T-helper 17 cell (primary cell): ENCODE data around the gene NOTCH1. TPM values are rescaled to one million over a fixed set of nuclear protein-coding genes. Genes with fewer than 3 reads are reported as not detected.

Experiments used
- ATAC-seq: fragments of 150-1000 bp; cut with Tn5 transposase; 2 replicates; pipeline ENCODE4 v1.10.0; 2021; ENCODE audit warnings: mild to moderate bottlenecking, moderate library complexity
- DNase-seq, 3 donors: peaks; one replicate each; pipeline versions ENCODE4 v3.0.0 to v3.0.0-alpha.2; 2020 to 2021
- H3K9me3 ChIP-seq: one replicate; pipeline ENCODE4 v1.7.0; 2013; ENCODE audit warnings: low read length, mild to moderate bottlenecking; ENCODE audit not compliant: control insufficient read depth, poor library complexity, severe bottlenecking
- H3K27ac Mint-ChIP-seq: one replicate; pipeline ENCODE4 v1.8.0; 2022; ENCODE audit warnings: mild to moderate bottlenecking, moderate library complexity, mixed read lengths
- H3K27me3 Mint-ChIP-seq: one replicate; pipeline ENCODE4 v1.8.0; 2022; ENCODE audit warnings: mixed read lengths
- H3K36me3 Mint-ChIP-seq: one replicate; pipeline ENCODE4 v1.8.0; 2022; ENCODE audit warnings: low read depth, mixed read lengths
- H3K4me1 Mint-ChIP-seq: one replicate; pipeline ENCODE4 v1.8.0; 2022; ENCODE audit warnings: mild to moderate bottlenecking, mixed read lengths
- H3K4me3 Mint-ChIP-seq: one replicate; pipeline ENCODE4 v1.8.0; 2022; ENCODE audit warnings: mild to moderate bottlenecking, moderate library complexity, mixed read lengths
- total RNA-seq, 4 donors: library from RNA in 2 of 4; stranded (reverse) in 2 of 4; gene quantifications; one replicate each; pipeline ENCODE4 v1.2.3 and lab custom pipeline; 2022 to 2026

Gene NOTCH1
- total RNA-seq, 2 donors from 2014 or later, result 31.7 to 37.5 TPM

DNA sequence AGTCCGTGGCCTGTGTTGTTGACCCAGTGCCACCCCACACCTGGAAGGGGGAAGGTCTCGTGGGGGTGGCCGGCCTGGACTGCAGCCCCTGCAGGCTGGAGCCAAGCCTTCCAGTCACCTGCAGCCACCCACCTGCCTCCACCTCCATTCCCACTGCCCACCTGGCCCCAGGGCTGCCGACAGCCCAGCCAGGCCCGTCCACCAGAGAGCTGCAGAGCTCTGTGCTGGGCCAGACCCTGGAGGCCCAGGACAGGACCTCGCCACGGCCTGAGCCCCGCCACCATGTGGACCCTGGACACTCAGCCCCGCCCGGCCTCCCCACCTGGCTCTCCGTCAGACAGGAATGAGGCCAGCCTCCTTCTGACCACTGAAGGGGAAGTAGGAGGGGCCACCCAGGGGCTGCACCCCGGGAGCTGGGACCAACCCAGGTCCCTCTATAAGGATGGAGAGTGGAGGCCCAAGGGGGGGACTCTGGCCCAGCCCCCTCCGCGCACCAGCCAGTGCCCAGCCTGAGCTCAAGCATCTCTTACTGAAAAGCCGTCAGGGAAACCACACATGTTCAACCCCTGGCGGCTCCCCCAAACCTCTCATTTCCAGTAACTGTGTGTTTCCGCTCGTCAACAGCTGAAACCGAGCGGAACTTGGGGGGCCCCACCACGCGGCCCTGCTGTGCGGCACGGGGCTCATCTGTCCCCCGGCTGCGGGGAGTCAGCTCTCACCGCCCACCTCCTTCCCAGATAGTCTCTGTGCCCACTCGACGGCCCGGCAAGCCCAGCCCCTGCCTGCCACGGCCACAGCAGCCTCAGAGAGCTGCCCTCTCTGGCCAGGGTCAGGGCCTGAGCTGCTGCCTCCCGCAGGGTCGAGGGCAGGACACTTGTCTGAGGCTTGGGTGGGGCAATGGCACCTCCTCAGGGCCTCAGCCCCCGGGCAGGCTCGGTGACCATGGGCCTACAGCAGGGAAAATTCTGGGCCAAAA lies 12.8 kb downstream of the NOTCH1 start:
- ATAC-seq (peak; percentile 78), DNase-seq (peak in 2 of 3 donors; percentile 47 to 49)
- peak overlapping the region; percentile 83 for H3K27ac Mint-ChIP-seq
- no peaks in the 10 kb centered on the region for H3K27me3 Mint-ChIP-seq
- no peaks in the 10 kb centered on the region for H3K36me3 Mint-ChIP-seq
- peaks cover 31% of the 10 kb centered on the region for H3K4me1 Mint-ChIP-seq
- H3K9me3 ChIP-seq, result no peaks in the 10 kb centered on the region
- peak overlapping the region; percentile 81 for H3K4me3 Mint-ChIP-seq

DNA sequence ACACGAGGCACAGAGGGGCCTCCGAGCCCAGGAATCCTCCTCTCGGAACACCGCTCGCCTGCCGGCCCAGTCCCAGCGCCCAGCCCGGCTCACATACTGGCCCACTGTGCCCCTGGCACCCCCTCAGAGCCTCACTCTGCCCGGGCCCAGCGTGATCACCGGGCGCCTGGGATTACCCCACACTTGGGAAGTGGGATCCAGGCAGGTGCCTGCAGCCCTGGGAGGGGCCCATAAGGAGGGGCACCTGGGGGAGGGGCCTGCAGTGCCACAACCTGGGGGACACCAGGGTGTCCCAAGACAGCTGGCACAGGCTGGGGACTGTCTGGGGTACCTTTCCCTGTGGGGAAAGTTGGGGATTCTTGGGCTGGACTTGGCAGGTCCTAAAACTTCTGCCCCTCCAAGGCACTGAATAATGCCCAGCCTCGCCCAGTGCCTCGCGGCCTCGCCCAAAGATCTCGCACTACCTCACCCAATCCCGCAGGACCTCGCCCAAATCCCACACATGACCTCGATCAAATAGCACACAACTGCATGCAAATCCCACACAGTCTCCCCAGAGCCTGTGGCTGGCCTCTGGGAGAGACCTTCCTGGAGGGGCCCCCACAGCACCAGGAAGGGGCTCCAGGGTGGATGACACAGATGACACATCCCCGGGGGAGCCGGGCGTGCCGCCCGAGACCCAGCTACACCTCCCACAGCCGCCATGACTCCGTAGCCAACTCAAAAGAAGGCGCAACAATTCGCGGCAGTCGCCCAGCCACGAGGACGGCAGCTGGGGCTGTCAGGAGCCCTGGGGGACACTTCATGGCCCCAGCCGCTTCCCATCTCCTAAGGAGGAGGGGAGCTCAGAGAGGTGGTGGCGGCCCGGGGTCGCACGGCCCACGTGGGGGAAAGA lies 13.7 kb downstream of the NOTCH1 start:
- H3K9me3 ChIP-seq, result no peaks in the 10 kb centered on the region
- H3K27ac Mint-ChIP-seq, result peak overlapping the region; percentile 83
- DNase-seq (no peak), ATAC-seq (no peak)
- no peaks in the 10 kb centered on the region for H3K36me3 Mint-ChIP-seq
- no peaks in the 10 kb centered on the region for H3K27me3 Mint-ChIP-seq
- H3K4me1 Mint-ChIP-seq, result peaks cover 26% of the 10 kb centered on the region
- peak overlapping the region; percentile 73 for H3K4me3 Mint-ChIP-seq

DNA sequence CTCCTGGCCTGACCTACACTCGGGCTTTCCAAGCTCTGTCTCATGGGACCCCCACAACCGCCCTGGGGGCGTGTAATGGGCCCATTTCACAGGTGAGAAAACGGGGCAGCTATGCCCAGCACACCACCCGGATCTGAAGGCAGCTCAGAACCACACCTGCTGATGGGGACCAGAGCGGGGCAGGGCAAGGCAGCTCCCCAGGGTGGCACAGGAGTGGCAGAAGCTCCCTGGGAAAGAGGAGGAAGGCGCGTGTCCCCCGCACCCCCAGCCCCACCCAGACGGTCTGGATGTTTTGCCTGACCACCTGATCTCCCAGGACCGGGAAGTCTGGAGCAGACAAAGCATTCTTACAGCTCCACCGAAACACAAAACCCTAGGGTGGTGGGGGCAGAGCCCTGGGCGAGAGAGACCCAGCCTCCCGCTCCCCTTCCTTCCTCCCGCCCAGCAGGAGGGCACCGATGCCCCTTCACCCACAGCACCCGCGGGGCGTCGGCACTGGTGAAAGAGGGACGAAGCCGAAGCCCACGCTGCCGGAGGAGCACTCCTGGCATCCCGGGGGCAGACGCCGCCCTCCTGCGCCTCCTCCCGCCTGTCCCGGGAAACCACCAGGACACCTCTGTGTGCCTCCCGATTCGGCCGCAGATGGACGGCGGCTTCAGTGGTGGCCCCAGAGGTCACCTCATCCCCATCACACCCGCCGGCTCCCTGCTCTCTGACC lies 14.5 kb downstream of the NOTCH1 start:
- no peaks in the 10 kb centered on the region for H3K9me3 ChIP-seq
- Mint-ChIP-seq H3K27me3 (no peaks in the 10 kb centered on the region), H3K36me3 (no peaks in the 10 kb centered on the region), H3K4me3 (peak overlapping the region; percentile 60), H3K27ac (peak overlapping the region; percentile 74), H3K4me1 (peaks cover 25% of the 10 kb centered on the region)
- DNase-seq (no peak), ATAC-seq (no peak)

DNA sequence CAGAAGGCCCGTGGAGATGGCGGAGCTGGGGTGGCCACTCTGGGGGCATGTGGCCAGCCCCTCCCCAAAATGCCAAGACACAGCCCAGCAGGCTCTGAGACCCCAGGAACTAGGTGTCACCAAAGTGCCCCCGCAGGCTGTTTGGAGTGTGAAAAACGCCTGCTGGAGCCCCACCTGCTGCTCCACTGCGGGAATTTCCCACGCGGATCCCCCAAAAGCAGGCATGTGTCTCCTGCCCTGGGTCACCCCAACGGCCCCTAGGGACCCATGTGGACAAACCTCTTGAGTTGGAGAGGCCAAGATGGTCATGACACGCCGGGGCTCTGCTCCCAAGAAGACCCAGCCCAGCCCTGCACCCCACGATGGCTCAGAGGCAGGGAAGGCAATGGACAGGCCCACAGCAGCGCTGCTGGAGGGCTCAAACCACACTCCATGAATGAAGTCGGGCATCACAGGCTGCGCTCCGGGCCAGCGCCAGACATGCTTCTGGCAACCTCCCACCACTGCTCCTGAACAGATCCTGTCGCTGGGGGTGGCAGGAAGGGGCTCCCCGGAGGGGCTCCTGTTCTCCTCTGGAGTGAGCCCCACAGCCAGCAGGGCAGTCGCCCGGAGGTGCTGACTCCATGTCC lies 15.3 kb downstream of the NOTCH1 start:
- H3K27me3 Mint-ChIP-seq, result no peaks in the 10 kb centered on the region
- peak overlapping the region; percentile 74 for H3K27ac Mint-ChIP-seq
- H3K4me1 Mint-ChIP-seq, result peaks cover 23% of the 10 kb centered on the region
- H3K9me3 ChIP-seq, result no peaks in the 10 kb centered on the region
- DNase-seq, result no peak
- H3K36me3 Mint-ChIP-seq, result no peaks in the 10 kb centered on the region
- H3K4me3 Mint-ChIP-seq, result peak overlapping the region; percentile 60
- no peak for ATAC-seq

DNA sequence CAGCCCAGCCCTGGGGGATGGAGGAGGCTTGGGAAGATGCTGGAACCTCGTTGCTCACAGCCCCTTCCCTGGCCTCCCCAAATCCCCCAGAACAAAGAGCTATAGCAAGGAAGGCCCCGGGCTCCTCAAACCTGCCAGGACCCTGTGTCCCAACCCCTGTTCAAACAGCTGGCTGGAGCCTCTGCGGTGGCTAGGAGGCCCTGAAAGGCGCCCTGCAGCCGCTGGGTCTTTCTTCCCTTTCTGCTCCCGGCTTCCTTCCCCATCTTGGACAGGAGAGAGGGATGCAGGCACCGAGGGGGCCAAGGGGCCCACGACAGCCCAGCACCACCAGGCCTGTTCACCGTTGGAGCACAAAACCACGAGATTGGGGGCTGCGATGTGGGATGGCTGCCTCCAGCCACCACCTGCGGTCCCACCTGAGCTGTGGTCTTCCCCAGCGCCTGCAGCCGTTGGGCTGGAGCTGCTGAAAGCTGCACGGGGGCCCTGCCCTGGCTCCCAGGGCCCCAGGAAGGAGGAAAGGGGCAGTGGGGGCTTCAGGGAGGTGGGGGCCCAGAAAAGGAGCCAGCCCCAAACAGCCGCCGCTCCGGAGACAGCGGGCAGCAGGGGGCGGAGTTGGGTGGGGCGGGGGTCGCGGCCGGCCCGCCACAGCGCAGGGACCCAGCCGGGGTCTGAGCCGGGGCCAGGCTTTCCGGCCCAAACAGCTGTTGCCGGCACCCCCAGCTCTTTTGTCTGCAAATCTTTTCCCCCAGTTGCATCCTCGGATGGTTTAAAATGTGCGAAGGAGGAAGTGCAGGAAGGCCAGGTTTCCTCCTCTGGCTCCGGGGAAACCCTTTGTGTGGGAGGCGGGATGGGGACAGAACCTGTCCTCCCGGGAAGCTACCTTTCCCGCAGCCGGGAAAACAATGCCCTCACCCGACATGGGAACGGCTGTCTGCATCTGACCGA lies 16.1 kb downstream of the NOTCH1 start:
- no peaks in the 10 kb centered on the region for H3K9me3 ChIP-seq
- no peak for DNase-seq
- H3K27me3 Mint-ChIP-seq, result no peaks in the 10 kb centered on the region
- no peak overlapping the region for H3K27ac Mint-ChIP-seq
- ATAC-seq, result no peak
- no peak overlapping the region for H3K4me3 Mint-ChIP-seq
- peaks cover 23% of the 10 kb centered on the region for H3K4me1 Mint-ChIP-seq
- H3K36me3 Mint-ChIP-seq, result no peaks in the 10 kb centered on the region

DNA sequence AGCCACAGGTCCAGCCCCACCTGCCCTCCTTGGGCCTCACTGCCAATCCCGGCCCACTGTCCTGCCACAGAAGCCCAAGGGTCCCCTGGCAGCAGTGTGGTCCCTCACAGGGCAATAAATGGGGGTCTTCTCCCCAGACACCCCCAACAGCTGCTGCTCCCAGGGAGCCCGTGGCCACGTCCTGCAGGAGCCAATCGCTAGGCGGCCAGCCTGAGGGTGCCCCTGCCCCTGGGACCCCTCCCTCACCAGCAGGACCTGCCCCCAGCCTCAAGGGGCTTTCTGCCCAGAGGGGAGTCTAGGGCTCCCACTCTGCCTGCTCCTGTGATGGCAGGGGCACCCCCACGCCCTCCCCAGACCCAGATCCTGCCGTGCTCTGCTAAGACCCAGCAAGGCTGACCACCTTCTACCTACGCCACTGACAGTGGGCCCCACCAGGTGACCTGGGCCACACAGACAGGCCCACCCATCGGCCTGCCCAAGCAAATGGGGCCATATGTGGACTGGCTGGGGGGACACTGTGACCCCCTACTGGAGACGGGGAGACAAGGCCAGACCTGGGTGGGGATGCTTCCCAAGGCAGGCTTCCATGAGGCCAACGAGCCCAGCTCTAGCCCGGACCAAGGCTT lies 17.0 kb downstream of the NOTCH1 start:
- Mint-ChIP-seq H3K36me3 (no peaks in the 10 kb centered on the region), H3K4me3 (no peak overlapping the region), H3K4me1 (peaks cover 20% of the 10 kb centered on the region), H3K27me3 (no peaks in the 10 kb centered on the region), H3K27ac (no peak overlapping the region)
- ATAC-seq, result no peak
- no peaks in the 10 kb centered on the region for H3K9me3 ChIP-seq
- no peak for DNase-seq

DNA sequence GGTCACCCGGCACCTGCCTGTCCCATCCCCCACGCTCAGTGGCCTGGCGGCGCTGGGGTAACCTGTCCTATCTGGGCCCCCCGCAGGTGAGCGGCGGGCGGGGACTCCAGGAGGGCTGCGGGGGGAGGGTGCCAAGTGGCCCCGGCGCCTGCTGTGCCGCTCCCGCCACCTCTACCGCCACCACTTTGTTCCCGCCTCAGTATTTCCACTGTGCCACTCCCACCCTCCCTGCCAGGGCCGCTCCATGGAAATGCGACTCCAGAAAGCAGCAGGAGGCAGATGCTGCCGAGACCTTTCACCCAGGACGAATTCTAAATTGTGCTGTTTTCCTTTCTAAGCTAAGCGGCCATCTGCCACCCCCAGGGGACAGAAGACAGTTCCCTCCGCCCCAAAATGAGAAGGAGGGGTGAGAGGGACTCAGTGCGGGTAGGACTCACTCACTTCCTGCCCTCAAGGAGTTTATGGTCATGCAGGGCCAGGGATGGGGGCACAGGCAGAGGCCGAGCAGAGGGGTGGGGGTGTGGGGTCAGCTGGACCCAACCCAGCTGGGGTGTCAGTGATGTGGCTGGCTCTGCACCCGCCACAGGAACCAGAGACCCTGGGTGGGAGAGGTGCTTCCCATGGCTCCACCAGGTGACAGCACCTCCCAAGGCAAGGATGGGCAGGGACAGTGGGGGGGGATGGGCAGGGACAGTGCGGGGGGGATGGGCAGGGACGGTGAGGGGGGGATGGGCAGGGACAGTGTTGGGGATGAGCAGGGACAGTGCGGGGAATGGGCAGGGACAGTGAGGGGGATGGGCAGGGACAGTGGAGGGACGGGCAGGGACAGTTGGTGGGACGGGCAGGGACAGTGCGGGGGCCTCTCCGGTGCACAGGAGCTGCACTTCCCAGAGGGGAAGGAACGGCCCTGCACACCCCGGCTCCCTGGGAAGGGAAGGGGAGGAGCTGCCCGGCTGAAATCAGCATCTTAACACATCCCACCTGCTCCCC lies 17.8 kb downstream of the NOTCH1 start:
- Mint-ChIP-seq H3K4me3 (no peak overlapping the region), H3K27ac (no peak overlapping the region), H3K36me3 (no peaks in the 10 kb centered on the region), H3K27me3 (no peaks in the 10 kb centered on the region), H3K4me1 (peaks cover 12% of the 10 kb centered on the region)
- no peak for ATAC-seq
- H3K9me3 ChIP-seq, result no peaks in the 10 kb centered on the region
- DNase-seq, result no peak

DNA sequence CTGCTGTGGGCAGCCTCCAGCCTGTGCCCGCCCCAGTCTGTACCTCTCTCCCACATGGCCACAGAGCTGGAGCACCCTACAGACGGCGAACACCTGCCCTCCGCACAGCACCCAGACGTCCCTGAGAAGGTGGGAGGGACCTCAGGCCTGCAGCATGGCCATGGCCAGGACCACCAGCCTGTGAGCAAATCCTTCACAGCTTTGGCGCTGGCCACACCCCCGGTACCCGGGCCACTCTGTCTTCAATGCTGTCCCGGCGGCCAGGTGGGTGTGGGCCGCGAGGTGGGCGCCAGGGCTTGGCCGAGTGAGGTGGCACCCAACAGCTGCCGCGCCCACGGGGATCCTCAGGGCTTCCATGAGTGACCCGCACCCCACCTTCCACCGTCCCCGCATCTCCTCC lies 18.7 kb downstream of the NOTCH1 start:
- ATAC-seq, result no peak
- Mint-ChIP-seq H3K4me1 (peaks cover 6% of the 10 kb centered on the region), H3K27me3 (no peaks in the 10 kb centered on the region), H3K36me3 (no peaks in the 10 kb centered on the region), H3K4me3 (no peak overlapping the region), H3K27ac (no peak overlapping the region)
- no peaks in the 10 kb centered on the region for H3K9me3 ChIP-seq
- DNase-seq, result no peak

DNA sequence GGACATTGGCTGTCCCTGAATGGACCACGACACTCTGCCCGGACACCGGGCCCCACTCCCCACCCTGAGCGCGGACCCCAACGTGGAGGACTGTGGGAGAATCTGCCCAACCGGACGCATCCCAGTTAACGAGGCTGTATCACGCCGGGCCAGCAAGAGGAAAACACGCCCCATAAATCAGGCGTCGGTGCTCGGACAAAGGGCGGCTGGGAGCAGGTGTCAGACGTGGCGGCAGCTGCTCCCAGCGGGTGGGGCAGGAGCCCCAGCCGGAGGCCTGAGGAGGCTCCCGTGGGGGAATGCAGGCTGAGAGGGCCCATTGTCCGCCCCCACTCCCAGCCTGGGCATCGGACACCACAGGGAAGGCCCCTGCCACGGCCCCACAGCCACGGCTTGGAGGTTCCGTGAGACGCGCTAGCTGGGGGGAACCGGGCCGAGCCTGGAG lies 19.2 kb downstream of the NOTCH1 start:
- no peaks in the 10 kb centered on the region for H3K9me3 ChIP-seq
- Mint-ChIP-seq H3K36me3 (no peaks in the 10 kb centered on the region), H3K4me3 (no peak overlapping the region), H3K4me1 (peaks cover 6% of the 10 kb centered on the region), H3K27me3 (no peaks in the 10 kb centered on the region), H3K27ac (no peak overlapping the region)
- ATAC-seq (no peak), DNase-seq (no peak)

DNA sequence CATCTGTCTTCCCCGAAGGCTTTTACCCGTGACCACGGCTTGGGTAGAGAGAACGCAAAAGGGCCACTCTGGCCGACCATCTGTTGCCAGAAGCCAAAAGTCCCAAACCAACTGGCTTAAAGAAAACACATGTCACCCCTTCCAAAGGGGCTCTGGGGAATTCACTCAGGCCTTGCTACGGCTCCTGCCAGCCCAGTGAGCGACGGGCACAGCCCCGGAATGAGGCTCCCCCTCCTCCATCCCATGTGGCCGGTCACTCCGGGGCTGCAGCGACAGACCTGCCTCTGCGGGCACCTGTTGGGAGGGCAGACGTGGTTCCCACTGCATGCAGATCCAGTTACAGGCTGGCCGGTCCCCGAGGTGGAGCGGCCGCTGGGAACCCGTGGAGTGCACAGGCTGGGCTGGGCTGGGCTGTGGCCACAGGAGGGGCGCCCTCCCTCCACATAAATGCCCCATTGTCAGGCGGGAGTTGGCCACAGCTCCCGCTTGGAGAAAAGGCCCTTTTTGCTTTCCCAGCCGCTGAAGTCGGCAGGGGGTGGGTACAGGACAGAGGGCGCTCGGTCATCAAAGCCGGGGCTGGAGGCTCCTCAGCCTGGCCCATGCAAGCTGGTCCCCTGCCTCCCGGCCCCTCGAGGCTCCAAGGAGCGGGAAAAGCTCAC lies 19.9 kb downstream of the NOTCH1 start:
- Mint-ChIP-seq H3K36me3 (no peaks in the 10 kb centered on the region), H3K27ac (peak overlapping the region; percentile 43), H3K27me3 (no peaks in the 10 kb centered on the region), H3K4me1 (peaks cover 3% of the 10 kb centered on the region), H3K4me3 (no peak overlapping the region)
- ATAC-seq (no peak), DNase-seq (no peak)
- H3K9me3 ChIP-seq, result no peaks in the 10 kb centered on the region
